HepG2 (cell line): ENCODE measurements around the gene KCNAB3. TPM values are rescaled to one million over a fixed set of nuclear protein-coding genes. Genes with fewer than 3 reads are reported as not detected.

Experiments used
- ATAC-seq: fragments of 200-7000 bp; cut with Tn5 transposase; 3 replicates; pipeline ENCODE4 v1.9.1; 2020; ENCODE audit warnings: mild to moderate bottlenecking, moderate library complexity
- BruUV-seq: library from RNA; stranded (reverse); fragments of 400-500 nt; replicated peaks from 2 replicates; lab custom pipeline; 2021; lab: Mats Ljungman, UMichigan
- CTCF ChIA-PET: fragments of 300-600 bp; formaldehyde crosslinking; extraction: SDS; loops from one replicate; lab custom pipeline; 2021; ENCODE audit warnings: low total read pairs, inconsistent platforms, low intra/inter-chr PET ratio; lab: Yijun Ruan, JAX
- POLR2A ChIA-PET: fragments of 350-600 bp; sonication (Branson Sonifier 250); formaldehyde crosslinking; loops from one replicate; lab custom pipeline; 2020; ENCODE audit warnings: antibody characterized with exemption, inconsistent platforms; lab: Yijun Ruan, JAX
- DNase-seq: peaks from one replicate; pipeline ENCODE4 v3.0.0-alpha.2; 2015; ENCODE audit warnings: low spot score
- FAIRE-seq: peaks from 3 replicates; lab custom pipeline; 2011; peaks lifted over from hg19 to GRCh38; lab: Jason Lieb, UNC
- H2AFZ ChIP-seq: one replicate; pipeline ENCODE4 v1.6.1; 2011; ENCODE audit warnings: low read length, inconsistent platforms
- H3K27ac ChIP-seq: fragments of 300-600 bp; 3 replicates; pipeline ENCODE4 v1.8.0; 2011; ENCODE audit warnings: mixed run types, mild to moderate bottlenecking, mixed read lengths, low read length, inconsistent platforms; ENCODE audit not compliant: insufficient read depth; ENCODE audit errors: extremely low read length
- H3K27me3 ChIP-seq, 2 experiments: fragments of 200-600 bp in 1 of 2; 2 replicates in 1 of 2; 3 replicates in 1 of 2; pipeline versions ENCODE4 v1.6.0 to v1.8.0; 2011; ENCODE audit warnings: low read length in 2 of 2, mild to moderate bottlenecking in 2 of 2, moderate library complexity in 2 of 2, inconsistent platforms in 1 of 2; ENCODE audit not compliant: insufficient read depth in 2 of 2, control insufficient read depth in 1 of 2
- H3K36me3 ChIP-seq, 2 experiments: fragments of 200-600 bp in 1 of 2; replicated peaks in 1 of 2; 2 replicates in 1 of 2; 3 replicates in 1 of 2; pipeline versions ENCODE4 v1.5.1 to v1.8.0; 2011; ENCODE audit warnings: low read length in 2 of 2, inconsistent platforms in 1 of 2; ENCODE audit not compliant: insufficient read depth in 2 of 2, control insufficient read depth in 1 of 2
- H3K4me1 ChIP-seq: 2 replicates; pipeline ENCODE4 v1.5.1; 2012; ENCODE audit warnings: low read length, inconsistent platforms; ENCODE audit not compliant: insufficient read depth
- H3K4me2 ChIP-seq: 2 replicates; pipeline ENCODE4 v1.6.0; 2011; ENCODE audit warnings: low read depth, low read length, inconsistent platforms
- H3K4me3 ChIP-seq, 3 experiments: fragments of 200-600 bp in 1 of 3; sonication (generic), shearing (Covaris generic) in 1 of 3; replicated peaks in 1 of 3; 2 replicates each; pipeline ENCODE4 v1.5.1; 2011 to 2016; ENCODE audit warnings: low read length in 3 of 3, inconsistent platforms in 2 of 3, low read depth in 2 of 3, mild to moderate bottlenecking in 2 of 3, control low read depth in 1 of 3, mixed read lengths in 1 of 3; ENCODE audit not compliant: insufficient read depth in 1 of 3
- H3K79me2 ChIP-seq: one replicate; pipeline ENCODE4 v1.6.1; 2011; ENCODE audit warnings: low read length, inconsistent platforms; ENCODE audit not compliant: insufficient read depth
- H3K9ac ChIP-seq: 2 replicates; pipeline ENCODE4 v1.6.0; 2011; ENCODE audit warnings: mild to moderate bottlenecking, low read depth, low read length, inconsistent platforms; ENCODE audit not compliant: insufficient read depth
- H3K9me3 ChIP-seq: 2 replicates; pipeline ENCODE4 v1.5.1; 2012; ENCODE audit warnings: mild to moderate bottlenecking, low read length
- H4K20me1 ChIP-seq: 2 replicates; pipeline ENCODE4 v1.6.0; 2011; ENCODE audit warnings: inconsistent platforms, mild to moderate bottlenecking, low read length, moderate library complexity; ENCODE audit not compliant: insufficient read depth
- ARNT2 ChIP-seq: sonication (generic); formaldehyde crosslinking; IDR thresholded peaks from 2 replicates; pipeline ENCODE4 v1.8.0; 2022; ENCODE audit warnings: mild to moderate bottlenecking, low read depth, missing genetic modification reagents, moderate library complexity
- ELF3 ChIP-seq: IDR thresholded peaks from 2 replicates; pipeline ENCODE4 v1.6.1; 2016; ENCODE audit warnings: missing genetic modification reagents, missing compliant biosample characterization
- FLYWCH1 ChIP-seq: sonication (generic); formaldehyde crosslinking; IDR thresholded peaks from 2 replicates; pipeline ENCODE4 v1.8.1; 2023; ENCODE audit warnings: mild to moderate bottlenecking, missing genetic modification reagents
- GATAD2A ChIP-seq: IDR thresholded peaks from 2 replicates; pipeline ENCODE4 v1.6.1; 2016
- GLI4 ChIP-seq: sonication (generic); formaldehyde crosslinking; IDR thresholded peaks from 2 replicates; pipeline ENCODE4 v1.5.1; 2020; ENCODE audit warnings: missing genetic modification reagents, mild to moderate bottlenecking, moderate library complexity, borderline replicate concordance
- KAT2B ChIP-seq: fragments of 150-350 bp; IDR thresholded peaks from 2 replicates; pipeline ENCODE4 v1.6.1; 2014; ENCODE audit warnings: low read depth, low read length, borderline replicate concordance
- MED1 ChIP-seq: sonication (generic); formaldehyde crosslinking; IDR thresholded peaks from 2 replicates; pipeline ENCODE4 v1.4.0; 2020; ENCODE audit warnings: missing genetic modification reagents
- MLX ChIP-seq: IDR thresholded peaks from 2 replicates; pipeline ENCODE4 v1.6.1; 2016
- NFIB ChIP-seq: sonication (generic); formaldehyde crosslinking; IDR thresholded peaks from 2 replicates; pipeline ENCODE4 v1.9.0; 2021; ENCODE audit warnings: missing genetic modification reagents, mild to moderate bottlenecking, borderline replicate concordance
- NPAS2 ChIP-seq: sonication (generic); formaldehyde crosslinking; IDR thresholded peaks from 2 replicates; pipeline ENCODE4 v1.8.0; 2022; ENCODE audit warnings: mild to moderate bottlenecking, missing genetic modification reagents, borderline replicate concordance
- ZHX1 ChIP-seq: sonication (generic); formaldehyde crosslinking; IDR thresholded peaks from 2 replicates; pipeline ENCODE4 v1.8.1; 2022; ENCODE audit warnings: low read depth, mild to moderate bottlenecking, missing genetic modification reagents
- ZNF350 ChIP-seq: sonication (generic); formaldehyde crosslinking; IDR thresholded peaks from 2 replicates; pipeline ENCODE4 v1.4.0; 2020; ENCODE audit warnings: mild to moderate bottlenecking, low read depth, missing genetic modification reagents, borderline replicate concordance
- ZNF501 ChIP-seq: sonication (generic); formaldehyde crosslinking; IDR thresholded peaks from 2 replicates; pipeline ENCODE4 v1.5.1; 2020; ENCODE audit warnings: mild to moderate bottlenecking, moderate library complexity, missing genetic modification reagents
- ZNF614 ChIP-seq: IDR thresholded peaks from 2 replicates; pipeline ENCODE4 v1.6.1; 2018; ENCODE audit warnings: missing biosample characterization, missing genetic modification reagents, inconsistent platforms, borderline replicate concordance
- ZNF674 ChIP-seq: sonication (generic); formaldehyde crosslinking; IDR thresholded peaks from 2 replicates; pipeline ENCODE4 v1.5.0; 2020; ENCODE audit warnings: low read depth, mild to moderate bottlenecking, missing genetic modification reagents
- ZSCAN31 ChIP-seq: sonication (generic); formaldehyde crosslinking; IDR thresholded peaks from 2 replicates; pipeline ENCODE4 v1.5.0; 2020; ENCODE audit warnings: low read depth, mild to moderate bottlenecking, missing genetic modification reagents
- WGBS: methylation state at CpG from one replicate; pipeline ENCODE4 v1.1.6; 2017; ENCODE audit warnings: low lambda C conversion rate; 5-methylcytosine and 5-hydroxymethylcytosine counted together
- in situ Hi-C: cut with HindIII; loops from 2 replicates; pipeline ENCODE4 v1.10.0; 2017; ENCODE audit warnings: low pct_unique_long_range_greater_than_20kb; ENCODE audit not compliant: extremely low pct_ligation_motif_present
- intact Hi-C: fragments of 100-400 bp; cut with micrococcal nuclease; formaldehyde crosslinking; loops from one replicate; pipeline ENCODE4 v1.10.0; 2022; ENCODE audit not compliant: unreplicated experiment
- polyA plus RNA-seq, 8 experiments: library from polyadenylated mRNA; depleted of rRNA in 3 of 8; stranded (reverse) in 7 of 8; unstranded in 1 of 8; fragments of >200 nt; fragmentation: Illumina TruSeq in 4 of 8; extraction: Trizol in 4 of 8; gene quantifications; 2 replicates each; pipeline versions ENCODE4 v1.2.1 to v1.2.3, GENCODE V29; 2011 to 2016; ENCODE audit warnings: low read depth in 4 of 8, missing spikeins in 1 of 8, mixed read lengths in 1 of 8; ENCODE audit not compliant: insufficient read depth in 1 of 8
- total RNA-seq, 5 experiments: library from RNA; depleted of rRNA; stranded (reverse); fragments of >200 nt; fragmentation: Illumina TruSeq; extraction: Trizol; gene quantifications; 2 replicates each; pipeline ENCODE4 v1.2.3, GENCODE V29; 2016; ENCODE audit warnings: low read depth in 1 of 5

The KCNAB3 gene
- total and polyA plus RNA-seq, 2 of the 13 experiments (the other 11 are each of a cell fraction or from before 2014, with no cell fraction given), result 0.29 to 0.88 TPM

- no peaks in the 10 kb centered on the region for H3K4me1 ChIP-seq
- CTCF ChIA-PET, result no interaction called here
- no peak for DNase-seq
- no peaks in the 10 kb centered on the region for H3K36me3 ChIP-seq
- TF ChIP-seq ZNF350 (CRISPR knock-in tag) (no peak), KAT2B (no peak), ZSCAN31 (no peak), ZNF674 (CRISPR knock-in tag) (no peak), NPAS2 (CRISPR knock-in tag) (no peak), ZHX1 (CRISPR knock-in tag) (no peak), MED1 (CRISPR knock-in tag) (no peak), MLX (CRISPR knock-in tag) (no peak), FLYWCH1 (CRISPR knock-in tag) (no peak), ZNF614 (CRISPR knock-in tag) (no peak), NFIB (CRISPR knock-in tag) (no peak), ZNF501 (CRISPR knock-in tag) (no peak), GATAD2A (CRISPR knock-in tag) (no peak), ELF3 (CRISPR knock-in tag) (no peak), ARNT2 (no peak), GLI4 (CRISPR knock-in tag) (no peak)
- H3K27me3 ChIP-seq, result no peaks in the 10 kb centered on the region
- WGBS, result 84% methylated on average over 34 of the region's 45 CpGs
- H3K9ac ChIP-seq, result no peak overlapping the region
- POLR2A ChIA-PET, result no interaction called here
- no peak for FAIRE-seq
- H3K4me3 ChIP-seq, result no peak overlapping the region
- H3K27ac ChIP-seq, result no peak overlapping the region
- no peaks in the 10 kb centered on the region for H4K20me1 ChIP-seq
- no peak for ATAC-seq
- in situ Hi-C loops, result no loop called here
- H3K79me2 ChIP-seq, result no peaks in the 10 kb centered on the region
- intact Hi-C loops, result no loop called here
- no TSS peak for BruUV-seq
- H2AFZ ChIP-seq, result no peak overlapping the region
- no peak overlapping the region for H3K4me2 ChIP-seq
- H3K9me3 ChIP-seq, result no peaks in the 10 kb centered on the region
Measured at GRCh38 chr17:7922845-7923628, 6.6 kb downstream of the KCNAB3 start.
